Measurements from ENCODE around the gene CLSTN2. TPM values are rescaled to one million over a fixed set of nuclear protein-coding genes. Genes with fewer than 3 reads are reported as not detected.

Gene CLSTN2
- total RNA-seq, 4 donors from 2014 or later, result 3.7 to 9.5 (median 7.4) TPM

GRCh38 chr3:140242818-140243276 lies 307.9 kb downstream of the CLSTN2 start:
- peaks cover 0 to 12% (median 6%) of the 10 kb centered on the region in 4 donors for H3K4me1 ChIP-seq
- DNase-seq (ENCODE audit: extremely low spot score), result peak; percentile 72
- TF ChIP-seq POLR2AphosphoS5 (IDR thresholded peaks at IDR 0.05) (no peak), EP300 (IDR thresholded peaks at IDR 0.05) (no peak), POLR2A (IDR thresholded peaks at IDR 0.05; ENCODE audit: low read depth) (no peak)
- TF ChIP-seq, protein P1, sequence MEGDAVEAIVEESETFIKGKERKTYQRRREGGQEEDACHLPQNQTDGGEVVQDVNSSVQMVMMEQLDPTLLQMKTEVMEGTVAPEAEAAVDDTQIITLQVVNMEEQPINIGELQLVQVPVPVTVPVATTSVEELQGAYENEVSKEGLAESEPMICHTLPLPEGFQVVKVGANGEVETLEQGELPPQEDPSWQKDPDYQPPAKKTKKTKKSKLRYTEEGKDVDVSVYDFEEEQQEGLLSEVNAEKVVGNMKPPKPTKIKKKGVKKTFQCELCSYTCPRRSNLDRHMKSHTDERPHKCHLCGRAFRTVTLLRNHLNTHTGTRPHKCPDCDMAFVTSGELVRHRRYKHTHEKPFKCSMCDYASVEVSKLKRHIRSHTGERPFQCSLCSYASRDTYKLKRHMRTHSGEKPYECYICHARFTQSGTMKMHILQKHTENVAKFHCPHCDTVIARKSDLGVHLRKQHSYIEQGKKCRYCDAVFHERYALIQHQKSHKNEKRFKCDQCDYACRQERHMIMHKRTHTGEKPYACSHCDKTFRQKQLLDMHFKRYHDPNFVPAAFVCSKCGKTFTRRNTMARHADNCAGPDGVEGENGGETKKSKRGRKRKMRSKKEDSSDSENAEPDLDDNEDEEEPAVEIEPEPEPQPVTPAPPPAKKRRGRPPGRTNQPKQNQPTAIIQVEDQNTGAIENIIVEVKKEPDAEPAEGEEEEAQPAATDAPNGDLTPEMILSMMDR (IDR thresholded peaks at IDR 0.05), result no peak
- WGBS, result 65% methylated on average over 5 of the region's 5 CpGs
- intact Hi-C loops (cut with DNase I), result no loop called here
- no peaks in the 10 kb centered on the region for H3K9me3 ChIP-seq
- no peaks in the 10 kb centered on the region for H3K36me3 ChIP-seq
- no peaks in the 10 kb centered on the region for H3K27me3 ChIP-seq
- no peak overlapping the region for H3K4me3 ChIP-seq
- H3K27ac ChIP-seq (replicated peaks in 1 of 4), result no peak overlapping the region

GRCh38 chr3:140243575-140243974 lies 308.6 kb downstream of the CLSTN2 start:
- Histone ChIP-seq H3K27ac (replicated peaks in 1 of 4) (no peak overlapping the region), H3K4me1 (peaks cover 0 to 10% (median 5%) of the 10 kb centered on the region in 4 donors), H3K9me3 (no peaks in the 10 kb centered on the region), H3K27me3 (no peaks in the 10 kb centered on the region), H3K36me3 (no peaks in the 10 kb centered on the region), H3K4me3 (no peak overlapping the region)
- 100% methylated on average over 1 of the region's 1 CpG for WGBS
- intact Hi-C loops (cut with DNase I), result no loop called here
- TF ChIP-seq, protein P1 (IDR thresholded peaks at IDR 0.05), result no peak
- no peak for TF ChIP-seq POLR2AphosphoS5 (IDR thresholded peaks at IDR 0.05)
- no peak for TF ChIP-seq POLR2A (IDR thresholded peaks at IDR 0.05; ENCODE audit: low read depth)
- TF ChIP-seq EP300 (IDR thresholded peaks at IDR 0.05), result no peak
- peak; percentile 53 for DNase-seq (ENCODE audit: extremely low spot score)

DNA sequence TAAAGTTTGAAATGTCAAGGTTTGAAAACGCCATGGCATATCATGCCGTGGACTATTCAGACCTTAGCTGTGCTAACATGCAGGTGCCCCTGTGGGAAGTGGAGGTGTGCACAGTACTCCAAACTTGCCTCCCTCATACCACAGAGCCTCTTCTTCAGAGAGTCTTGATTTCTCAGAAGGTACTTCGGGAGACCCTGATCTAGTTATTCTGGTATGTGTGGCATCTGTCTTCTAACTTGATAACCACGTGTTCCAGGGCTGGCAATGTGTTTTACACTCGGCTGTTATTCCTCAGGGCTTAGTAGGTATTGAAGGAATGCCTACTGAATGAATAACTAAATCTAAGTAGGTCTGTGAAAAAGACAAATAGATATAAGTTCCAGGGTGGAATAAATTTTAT lies 309.9 kb downstream of the CLSTN2 start:
- Histone ChIP-seq H3K9me3 (no peaks in the 10 kb centered on the region), H3K4me1 (peaks cover 0 to 8% (median 0%) of the 10 kb centered on the region in 4 donors), H3K36me3 (no peaks in the 10 kb centered on the region), H3K4me3 (no peak overlapping the region), H3K27ac (replicated peaks in 1 of 4) (no peak overlapping the region), H3K27me3 (no peaks in the 10 kb centered on the region)
- intact Hi-C loops (cut with DNase I), result no loop called here
- WGBS, result 85% methylated on average over 5 of the region's 5 CpGs
- DNase-seq (ENCODE audit: extremely low spot score), result no peak
- TF ChIP-seq EP300 (IDR thresholded peaks at IDR 0.05) (no peak), POLR2AphosphoS5 (IDR thresholded peaks at IDR 0.05) (no peak), POLR2A (IDR thresholded peaks at IDR 0.05; ENCODE audit: low read depth) (no peak)
- TF ChIP-seq, protein P1 (IDR thresholded peaks at IDR 0.05), result no peak

- H3K27ac ChIP-seq (replicated peaks in 1 of 4), result no peak overlapping the region
- WGBS, result 57% methylated on average over 3 of the region's 3 CpGs
- H3K36me3 ChIP-seq, result no peaks in the 10 kb centered on the region
- peaks cover 0 to 8% (median 0%) of the 10 kb centered on the region in 4 donors for H3K4me1 ChIP-seq
- no peaks in the 10 kb centered on the region for H3K9me3 ChIP-seq
- TF ChIP-seq, protein P1 (IDR thresholded peaks at IDR 0.05), result no peak
- TF ChIP-seq POLR2A (IDR thresholded peaks at IDR 0.05; ENCODE audit: low read depth) (no peak), EP300 (IDR thresholded peaks at IDR 0.05) (no peak), POLR2AphosphoS5 (IDR thresholded peaks at IDR 0.05) (no peak)
- H3K27me3 ChIP-seq, result no peaks in the 10 kb centered on the region
- H3K4me3 ChIP-seq, result no peak overlapping the region
- intact Hi-C loops (cut with DNase I), result no loop called here
- DNase-seq (ENCODE audit: extremely low spot score), result no peak
These were observed 311.6 kb downstream of the CLSTN2 start for GRCh38 chr3:140246578-140246977.

DNA sequence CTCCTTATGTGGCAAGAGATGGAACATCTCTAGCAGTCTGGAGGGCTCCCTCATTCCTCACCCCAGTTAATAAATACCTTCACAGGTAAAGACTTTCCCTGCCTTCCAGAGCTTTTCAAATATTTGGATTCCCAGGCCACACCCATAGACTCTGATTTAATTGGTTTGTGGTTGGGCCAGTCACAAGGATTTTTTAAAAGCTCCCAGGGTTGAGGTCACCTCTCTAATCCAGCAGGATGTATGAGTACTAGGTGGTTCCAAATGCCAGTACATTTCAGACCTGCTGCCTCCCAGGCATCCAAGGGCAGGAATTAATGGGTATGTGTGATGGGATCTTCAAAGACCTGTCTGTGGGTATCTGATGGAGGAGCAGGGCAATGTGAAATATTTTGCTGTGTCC lies 312.8 kb downstream of the CLSTN2 start:
- no peaks in the 10 kb centered on the region for H3K27me3 ChIP-seq
- H3K9me3 ChIP-seq, result no peaks in the 10 kb centered on the region
- H3K27ac ChIP-seq (replicated peaks in 1 of 4), result no peak overlapping the region
- peaks cover 0 to 5% (median 0%) of the 10 kb centered on the region in 4 donors for H3K4me1 ChIP-seq
- no peaks in the 10 kb centered on the region for H3K36me3 ChIP-seq
- intact Hi-C loops (cut with DNase I), result no loop called here
- no peak for TF ChIP-seq POLR2A (IDR thresholded peaks at IDR 0.05; ENCODE audit: low read depth)
- TF ChIP-seq, protein P1 (IDR thresholded peaks at IDR 0.05), result no peak
- TF ChIP-seq EP300 (IDR thresholded peaks at IDR 0.05), result no peak
- no peak for TF ChIP-seq POLR2AphosphoS5 (IDR thresholded peaks at IDR 0.05)
- H3K4me3 ChIP-seq, result no peak overlapping the region
- DNase-seq (ENCODE audit: extremely low spot score), result no peak

All from esophagus muscularis mucosa (tissue), 4 donors.